GM19043 (cell line): ENCODE results near the gene PCIF1.
"Not testable (repeated sequence)": the region's sequence is repeated elsewhere in the genome, so short reads cannot be mapped to it uniquely, and the experiment has no call there.

Source experiments
- ATAC-seq: cut with Tn5 transposase; IDR thresholded peaks from one replicate; pipeline ENCODE4 v1.9.1; 2021; ENCODE audit warnings: low read depth; ENCODE audit not compliant: unreplicated experiment

Gene PCIF1

GRCh38 chr20:45921337-45922189, 12.9 kb upstream of the PCIF1 start:
- no peak for ATAC-seq

DNA sequence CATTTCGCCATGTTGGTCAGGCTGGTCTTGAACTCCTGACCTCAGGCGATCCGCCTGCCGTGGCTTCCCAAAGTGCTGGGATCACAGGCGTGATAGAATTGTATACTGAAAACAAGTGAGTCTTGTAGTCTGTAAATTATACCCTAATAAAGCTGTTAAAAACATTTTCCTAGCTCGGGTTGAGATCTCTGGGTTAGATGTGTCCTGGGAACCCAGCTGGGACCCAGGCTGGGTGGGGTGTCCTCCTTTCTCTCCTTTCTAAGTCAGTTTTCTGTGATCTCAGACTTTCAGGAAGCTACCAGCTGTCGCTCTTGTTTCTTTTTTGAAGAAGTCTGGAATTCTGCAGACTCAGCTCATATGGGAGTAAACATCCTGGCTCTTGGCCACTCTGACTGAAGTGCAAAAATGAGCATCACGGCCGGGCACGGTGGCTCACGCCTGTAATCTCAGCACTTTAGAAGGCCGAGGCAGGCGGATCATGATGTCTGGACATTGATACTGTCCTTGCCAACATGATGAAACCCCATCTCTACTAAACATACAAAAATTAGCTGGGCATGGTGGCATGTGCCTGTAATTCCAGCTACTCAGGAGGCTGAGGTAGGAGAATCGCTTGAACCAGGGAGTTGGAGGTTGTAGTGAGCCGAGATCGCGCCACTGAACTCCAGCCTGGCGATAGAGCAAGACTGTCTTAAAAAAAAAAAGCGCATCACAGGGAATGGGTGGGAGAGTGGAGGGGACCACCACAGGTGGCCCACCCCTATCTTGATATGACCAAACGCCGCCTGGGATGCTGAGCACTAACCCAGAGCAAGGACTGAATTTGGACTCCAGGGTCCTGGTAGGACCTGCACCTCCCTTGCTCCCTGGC, 9.9 kb upstream of the PCIF1 start:
- ATAC-seq, result no peak

DNA sequence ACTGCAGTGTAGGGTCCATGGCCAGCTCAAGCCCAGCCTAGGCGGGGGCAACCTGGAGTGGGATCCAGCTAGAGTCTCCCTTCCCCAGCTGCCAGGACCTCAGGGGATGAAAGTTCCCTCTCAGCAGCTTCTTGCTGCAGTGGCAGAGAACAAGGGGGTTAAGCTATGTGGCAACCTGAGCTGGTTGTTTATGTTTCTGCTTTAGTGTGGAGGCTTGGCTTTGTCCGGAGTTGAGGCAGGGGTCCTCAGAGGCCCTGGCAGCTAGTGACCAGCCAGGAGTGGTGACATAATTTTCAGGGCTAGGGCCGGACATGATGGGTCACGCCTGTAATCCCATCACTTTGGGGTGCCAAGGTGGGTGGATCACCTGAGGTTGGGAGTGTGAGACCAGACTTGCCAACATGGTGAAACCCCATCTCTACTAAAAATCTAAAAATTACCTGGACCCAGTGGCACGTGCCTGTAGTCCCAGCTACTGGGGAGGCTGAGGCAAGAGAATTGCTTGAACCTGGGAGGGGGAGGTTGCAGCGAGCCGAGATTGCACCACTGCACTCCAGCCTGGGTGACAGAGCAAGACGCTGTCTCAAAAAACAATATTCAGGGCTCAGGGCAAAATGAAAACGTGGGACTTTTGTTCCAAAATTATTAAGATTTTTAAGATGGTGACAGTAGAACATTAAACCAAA, 8.5 kb upstream of the PCIF1 start:
- ATAC-seq, result no peak

DNA sequence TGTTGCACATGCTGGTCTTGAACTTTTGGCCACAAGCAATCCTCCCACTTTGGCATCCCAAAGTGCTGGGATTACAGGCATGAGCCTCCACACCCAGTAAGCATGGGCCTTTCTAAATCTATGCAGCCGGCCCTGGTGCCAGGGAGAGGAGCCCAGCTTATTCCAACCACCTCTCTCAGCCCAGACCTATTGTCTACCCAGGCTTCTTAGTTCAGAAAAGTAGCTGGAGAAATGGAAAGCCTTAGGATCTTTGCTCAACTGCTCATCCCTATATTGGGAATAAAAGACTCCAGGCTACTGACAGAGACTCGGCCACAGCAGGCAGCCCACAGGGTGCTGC, 7.8 kb upstream of the PCIF1 start:
- ATAC-seq, result no peak

DNA sequence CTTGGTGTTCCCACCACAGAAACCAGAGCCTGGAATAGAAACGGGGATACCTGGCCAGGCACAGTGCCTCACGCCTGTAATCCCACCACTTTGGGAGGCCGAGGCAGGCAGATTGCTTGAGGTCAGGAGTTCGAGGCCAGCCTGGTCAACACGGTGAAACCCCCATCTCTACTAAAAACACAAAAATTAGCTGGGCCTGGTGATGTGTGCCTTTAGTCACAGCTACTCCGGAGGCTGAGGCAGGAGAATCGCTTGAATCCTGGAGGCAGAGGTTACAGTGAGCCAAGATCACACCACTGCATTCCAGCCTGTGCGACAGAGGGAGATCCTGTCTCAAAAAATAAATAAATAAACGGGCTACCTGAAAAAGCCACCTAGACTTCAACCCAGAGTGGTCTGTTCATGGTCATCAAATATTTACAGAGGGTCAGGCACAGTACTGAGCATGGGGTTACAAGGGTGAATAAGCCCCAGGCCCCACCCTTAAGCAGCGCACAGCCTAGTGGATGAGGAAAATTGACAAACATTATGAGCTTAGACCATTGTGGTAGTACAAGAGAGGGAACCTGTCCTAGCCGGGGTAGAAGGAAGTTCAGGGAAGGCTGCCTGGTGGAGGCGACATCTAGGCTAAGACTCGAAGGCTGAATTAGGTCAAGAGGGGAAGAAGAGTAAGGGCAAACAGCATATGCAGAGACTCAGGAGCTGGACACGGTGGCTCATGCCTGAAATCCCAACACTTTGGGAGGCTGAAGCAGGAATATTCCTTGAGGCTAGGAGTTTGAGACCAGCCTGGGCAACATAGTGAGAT, 7.2 kb upstream of the PCIF1 start:
- ATAC-seq, result no peak

DNA sequence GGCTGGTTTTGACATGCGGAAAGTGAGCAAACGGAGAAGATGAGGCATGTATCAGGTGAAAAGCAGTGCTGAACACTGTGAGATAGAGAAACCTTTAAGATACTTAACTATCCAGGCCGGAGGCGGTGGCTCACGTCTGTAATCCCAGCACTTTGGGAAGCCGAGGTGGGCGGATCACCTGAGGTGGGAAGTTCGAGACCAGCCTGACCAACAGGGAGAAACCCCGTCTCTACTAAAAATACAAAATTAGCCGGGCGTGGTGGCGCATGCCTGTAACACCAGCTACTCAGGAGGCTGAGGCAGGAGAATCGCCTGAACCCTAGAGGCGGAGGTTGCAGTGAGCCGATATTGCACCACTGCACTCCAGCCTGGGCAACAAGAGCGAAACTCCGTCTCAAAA, 2.8 kb upstream of the PCIF1 start:
- not testable (repeated sequence) for ATAC-seq

DNA sequence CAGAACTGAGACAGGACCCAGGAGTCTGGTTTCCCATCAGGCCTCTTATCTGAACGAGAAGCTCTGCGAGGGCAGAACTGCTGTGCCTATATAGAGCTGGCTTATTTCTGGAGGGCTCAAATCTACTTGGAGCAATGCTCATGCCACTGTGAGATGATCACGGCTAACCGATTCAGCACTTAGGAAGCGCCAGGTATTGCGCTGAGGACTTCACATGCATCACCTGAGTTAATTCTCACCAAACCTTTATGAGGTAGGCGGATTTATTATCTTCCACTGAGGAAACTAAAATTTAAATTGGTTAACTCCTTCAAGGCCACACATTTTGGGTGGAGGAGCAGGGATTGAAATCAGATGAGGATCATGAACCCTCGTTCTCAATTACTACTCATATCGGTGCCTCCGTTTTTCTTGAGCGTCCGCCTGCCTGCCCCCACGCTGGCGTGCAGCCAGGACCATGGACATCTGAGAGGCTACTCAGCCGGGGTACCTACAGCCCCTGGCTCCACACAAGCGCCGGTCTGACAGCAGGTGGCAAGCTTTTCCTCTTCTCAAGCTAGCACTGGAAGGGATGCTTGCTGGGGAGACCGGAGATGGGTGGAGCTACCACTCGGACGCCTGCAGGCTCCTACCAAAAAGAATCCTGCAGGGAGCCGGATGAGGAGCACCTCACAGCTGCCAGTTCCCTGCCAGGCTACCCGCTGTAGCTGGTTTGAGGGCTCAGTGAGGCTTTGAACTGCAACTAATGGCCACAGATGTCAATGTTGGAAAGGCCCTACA, 1.0 kb upstream of the PCIF1 start:
- ATAC-seq, result no peak

GRCh38 chr20:45934046-45934585, 367 bp upstream of the PCIF1 start:
- no peak for ATAC-seq

GRCh38 chr20:45935416-45936046, 1.0 kb downstream of the PCIF1 start:
- peak; percentile 25 for ATAC-seq

DNA sequence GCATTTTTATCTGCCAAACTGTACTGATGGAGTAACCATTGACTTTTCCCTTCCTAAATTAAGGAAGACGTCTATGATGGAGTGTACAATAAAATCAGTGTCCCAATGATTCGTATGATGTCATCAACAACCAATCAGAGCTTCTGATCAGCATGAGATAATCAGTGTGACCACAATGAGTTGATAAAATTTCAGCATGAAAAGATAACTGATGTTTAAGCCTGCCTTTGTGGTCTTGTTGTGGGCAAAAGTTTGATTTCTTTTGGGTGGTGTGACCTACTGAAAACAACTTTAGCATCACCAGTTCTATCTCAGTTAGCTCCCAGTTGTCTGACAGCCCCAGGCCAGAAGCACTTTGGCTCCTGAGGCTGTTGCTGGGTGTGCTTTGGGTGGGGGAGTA, 3.3 kb downstream of the PCIF1 start:
- ATAC-seq, result no peak

GRCh38 chr20:45938727-45939438, 4.4 kb downstream of the PCIF1 start:
- ATAC-seq, result no peak

DNA sequence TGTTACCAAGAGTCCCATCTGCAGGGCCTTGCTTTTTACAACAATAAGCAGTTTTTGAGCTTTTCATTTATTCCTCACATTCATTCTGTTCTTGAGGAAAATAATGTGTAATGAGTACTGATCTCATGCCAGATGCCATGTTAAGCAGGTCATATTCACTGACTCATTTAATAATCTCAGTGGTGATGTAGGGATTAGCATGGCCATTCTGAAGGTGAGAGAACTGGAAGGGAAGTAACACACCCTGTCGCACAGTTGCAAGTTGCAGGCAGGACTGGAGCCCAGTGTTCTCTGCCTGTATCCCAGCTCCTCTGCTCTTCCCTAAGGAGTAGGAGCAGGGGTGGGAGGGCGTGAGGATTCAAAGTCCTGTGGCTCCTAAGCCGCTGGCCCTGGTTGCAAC, 5.6 kb downstream of the PCIF1 start:
- no peak for ATAC-seq

GRCh38 chr20:45940469-45940868, 6.0 kb downstream of the PCIF1 start:
- no peak for ATAC-seq

DNA sequence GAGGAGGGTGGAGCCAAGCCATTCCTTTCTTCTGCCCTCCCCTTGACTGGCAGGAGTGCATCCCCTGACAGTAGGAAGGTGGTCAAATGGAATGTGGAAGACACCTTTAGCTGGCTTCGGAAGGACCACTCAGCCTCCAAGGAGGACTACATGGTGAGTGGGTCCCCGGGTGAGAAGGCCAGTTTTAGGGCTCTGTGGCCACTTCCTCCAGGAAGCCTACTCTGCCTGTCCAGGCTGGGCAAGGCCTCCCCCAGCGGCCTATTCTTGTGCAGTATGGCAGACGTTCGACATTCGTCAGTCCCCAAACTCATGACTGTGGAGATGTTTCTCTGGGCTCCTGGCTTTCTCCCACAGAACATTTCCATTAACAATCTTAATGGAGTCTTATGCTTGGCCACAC, 9.1 kb downstream of the PCIF1 start:
- ATAC-seq, result no peak

GRCh38 chr20:45944151-45944964, 9.9 kb downstream of the PCIF1 start:
- no peak for ATAC-seq

DNA sequence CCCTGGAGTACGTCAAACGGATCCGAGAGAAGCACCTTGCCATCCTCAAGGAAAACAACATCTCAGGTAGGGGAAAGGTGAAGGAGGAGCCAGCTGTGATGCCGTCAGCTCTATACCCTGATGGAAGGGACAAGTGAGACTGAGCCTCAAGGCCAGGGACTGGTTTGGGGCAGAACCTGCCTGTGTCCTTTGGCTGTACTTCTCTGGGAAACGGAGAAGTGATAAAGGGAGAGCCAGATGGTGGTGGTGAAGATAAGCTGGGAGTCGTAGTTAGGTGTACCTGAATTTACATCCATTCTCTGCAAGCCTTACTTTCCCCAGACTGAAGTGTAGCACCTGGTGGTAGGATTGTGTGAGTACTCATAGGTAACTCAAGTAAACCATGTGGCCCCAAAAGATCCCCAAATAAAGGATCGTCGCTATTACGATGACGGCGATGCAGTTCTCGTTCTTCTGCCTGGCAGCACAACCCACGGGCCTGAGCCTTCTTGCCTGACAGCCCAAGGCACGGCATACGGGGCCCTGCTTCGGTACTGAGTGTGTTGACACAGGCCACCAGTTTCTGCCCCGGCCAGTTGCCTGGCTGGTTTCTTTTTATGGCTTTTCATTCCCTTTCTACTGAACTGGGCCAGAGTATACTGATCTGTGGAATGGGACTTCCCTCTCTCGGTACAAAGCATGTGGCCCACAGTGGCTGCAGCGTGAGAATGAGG, 10.6 kb downstream of the PCIF1 start:
- no peak for ATAC-seq

- ATAC-seq, result no peak
Measured at GRCh38 chr20:45945678-45946148, 11.2 kb downstream of the PCIF1 start.
